ENCODE results near the gene TPCN2.

The TPCN2 gene

DNA sequence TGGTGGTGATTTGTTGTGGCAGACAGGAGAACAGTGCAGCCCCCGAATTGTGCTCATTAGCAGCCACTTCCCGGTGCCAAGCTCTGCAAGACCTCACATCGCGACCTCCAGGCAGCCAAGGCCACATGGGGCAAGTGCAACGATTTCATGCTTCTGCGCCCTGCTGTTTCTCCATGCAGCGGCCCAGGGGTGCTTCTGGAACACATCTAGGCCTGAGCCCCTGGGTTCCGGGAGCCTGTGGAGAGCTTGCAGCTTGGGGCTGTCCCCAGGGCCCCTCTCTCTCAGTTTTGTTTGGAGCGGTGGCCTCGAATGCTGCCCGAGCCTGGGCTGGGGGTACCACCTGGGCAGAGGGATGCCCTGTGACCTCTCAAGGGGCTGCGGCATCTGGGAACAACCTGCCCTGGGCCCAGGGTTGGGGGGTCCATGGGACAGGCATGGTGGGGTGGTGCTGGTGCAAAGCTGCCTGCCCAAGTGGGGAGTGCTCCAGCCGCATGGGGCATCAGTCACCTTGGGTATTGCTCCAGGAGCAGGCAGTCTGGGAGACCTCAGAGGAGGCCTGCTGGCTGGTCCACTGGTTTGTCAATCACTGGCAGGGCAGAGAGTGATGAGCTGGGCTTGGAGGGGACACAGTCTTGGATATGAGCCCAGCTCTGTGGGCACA, 51.9 kb downstream of the TPCN2 start:
- DNase-seq: no peak

DNA sequence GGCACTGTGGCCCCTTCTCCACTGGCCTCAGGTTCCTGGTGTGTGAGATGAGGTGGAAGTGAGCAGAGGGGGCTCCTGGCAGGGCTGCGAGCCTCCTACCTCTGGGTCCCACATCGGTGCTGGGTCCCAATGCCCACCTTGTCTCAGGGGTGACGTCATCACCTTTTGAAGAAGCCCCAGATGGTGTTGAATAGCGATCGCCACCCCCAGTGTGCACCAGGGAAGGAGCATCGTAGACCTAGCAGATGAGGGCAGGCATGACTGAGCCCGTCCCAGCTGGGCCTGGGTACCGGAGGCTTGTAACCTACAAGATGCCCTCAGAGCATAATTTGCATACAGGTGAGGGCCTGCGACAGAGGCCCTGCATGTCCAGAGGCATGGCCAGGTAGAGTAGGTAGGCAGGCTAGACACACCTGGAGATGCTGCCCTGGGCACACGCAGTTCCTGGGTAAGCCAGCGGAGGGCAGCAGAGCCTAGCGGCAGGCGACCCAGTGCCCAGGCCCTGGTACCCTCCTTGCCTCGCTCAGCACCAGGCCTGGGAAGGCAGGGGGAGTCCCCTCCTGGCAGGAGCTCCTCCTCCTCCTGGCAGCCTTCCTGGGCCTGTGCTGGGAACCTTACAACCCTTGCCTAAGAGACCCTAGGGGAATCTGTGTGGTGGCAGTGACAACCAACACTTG, 52.5 kb downstream of the TPCN2 start:
- DNase-seq: no peak

GRCh38 chr11:69101792-69102695, 53.3 kb downstream of the TPCN2 start:
- no peak for DNase-seq

DNA sequence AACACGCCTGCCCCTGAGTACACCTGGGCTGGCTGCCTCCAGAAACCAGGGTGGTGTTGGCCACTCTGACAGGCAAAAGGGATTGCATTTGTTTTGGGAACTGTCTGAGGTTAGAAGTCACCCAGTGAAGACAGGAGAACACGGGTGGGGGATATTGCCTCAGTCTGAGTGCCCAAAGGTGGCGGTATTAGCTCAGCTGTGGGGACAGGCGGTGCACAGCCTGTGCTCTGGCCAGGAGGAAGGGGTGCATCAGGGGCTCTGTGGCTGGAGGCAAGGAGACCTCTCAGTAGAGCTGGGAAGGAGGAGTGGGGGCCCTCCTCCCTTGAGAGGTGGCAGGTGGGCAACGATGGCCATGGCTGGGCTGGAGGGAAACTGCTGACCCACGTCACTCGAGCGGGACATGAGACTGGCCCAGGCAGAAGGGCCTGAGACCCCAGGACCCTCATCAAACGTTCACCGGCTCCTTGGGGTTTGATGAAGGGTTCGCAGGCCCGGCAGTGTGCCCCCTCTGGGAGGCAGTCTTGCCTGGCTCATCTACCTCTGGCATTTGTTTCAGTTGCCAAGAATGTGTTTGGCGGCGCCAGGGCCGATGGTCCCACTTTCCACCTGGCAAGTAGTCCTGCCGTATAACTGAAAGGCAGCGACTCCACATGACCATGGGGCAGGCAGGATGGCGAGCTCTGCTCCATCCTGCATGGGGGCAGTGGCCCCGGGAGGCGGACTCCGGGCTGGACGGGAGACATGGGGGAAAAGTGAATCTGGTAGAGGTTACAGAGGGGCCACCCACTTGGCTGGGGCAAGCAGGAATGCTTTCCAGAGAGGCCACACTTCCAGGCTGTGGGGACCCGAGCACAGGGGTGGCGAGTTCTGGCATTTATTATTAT, 54.2 kb downstream of the TPCN2 start:
- no peak for DNase-seq

GRCh38 chr11:69104212-69104855, 55.6 kb downstream of the TPCN2 start:
- no peak for DNase-seq

- DNase-seq: no peak
These were observed 56.2 kb downstream of the TPCN2 start for GRCh38 chr11:69104856-69105395.

GRCh38 chr11:69105461-69106030, 56.8 kb downstream of the TPCN2 start:
- no peak for DNase-seq

DNA sequence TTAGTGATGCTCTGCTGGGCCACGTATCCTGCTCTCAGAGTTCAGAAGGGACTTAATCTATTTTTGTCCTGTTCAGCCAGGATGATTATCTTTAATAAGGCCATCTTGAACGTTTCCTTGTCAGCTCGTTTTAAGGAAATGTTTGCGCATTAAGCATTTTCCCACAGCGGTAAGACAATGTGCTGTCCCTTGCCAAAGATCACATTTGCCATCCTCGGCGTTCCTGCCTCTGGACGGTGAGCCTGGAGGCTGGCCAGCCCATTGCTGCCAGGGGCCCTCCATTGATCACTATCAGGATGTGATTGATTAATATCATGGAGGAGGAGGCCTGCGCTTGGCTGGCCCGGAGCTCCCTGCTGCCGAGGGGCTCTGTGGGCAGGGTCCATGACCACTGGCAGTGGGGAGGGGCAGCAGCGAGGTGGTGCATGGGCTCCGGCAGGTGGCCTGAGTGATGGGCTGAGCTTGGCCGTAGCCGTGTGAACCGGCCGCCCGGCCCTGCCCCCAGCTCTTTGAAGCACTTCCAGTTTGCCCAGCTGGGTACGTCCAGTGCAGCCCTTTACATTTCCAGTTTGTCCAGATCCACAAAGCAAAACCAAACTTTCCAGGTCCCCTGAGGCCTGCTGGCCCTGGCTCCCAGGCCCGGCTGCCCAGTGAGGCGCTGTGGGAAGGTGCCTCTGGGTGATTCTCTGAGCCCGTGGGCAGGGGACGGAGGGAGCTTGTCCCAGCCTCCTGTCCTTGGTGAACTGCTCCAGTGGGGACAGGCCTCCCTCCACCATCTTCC, 57.5 kb downstream of the TPCN2 start:
- no peak for DNase-seq

- no peak for DNase-seq
These were observed 58.7 kb downstream of the TPCN2 start for GRCh38 chr11:69107413-69107812.

DNA sequence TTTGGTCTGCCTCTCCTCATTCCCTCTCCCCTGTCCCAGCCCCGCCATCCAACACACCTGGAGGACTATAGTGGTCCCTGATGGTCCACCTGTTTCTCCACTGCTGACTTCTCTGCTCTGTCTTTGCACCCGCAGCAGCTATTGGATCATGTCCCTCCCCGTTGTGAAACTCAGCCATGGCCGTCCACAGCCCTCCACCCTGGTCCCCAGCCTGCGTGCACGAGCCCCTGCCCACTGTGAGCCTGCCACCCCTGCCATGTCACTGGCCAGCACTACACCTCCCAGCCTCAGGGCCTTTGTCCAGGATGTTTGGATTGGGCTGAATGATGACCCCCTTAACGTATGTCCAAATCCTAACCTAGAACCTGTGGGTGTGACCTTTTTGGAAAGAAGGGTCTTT, 59.3 kb downstream of the TPCN2 start:
- DNase-seq: no peak

- DNase-seq: no peak
These were observed 59.8 kb downstream of the TPCN2 start for GRCh38 chr11:69108559-69108958.

DNA sequence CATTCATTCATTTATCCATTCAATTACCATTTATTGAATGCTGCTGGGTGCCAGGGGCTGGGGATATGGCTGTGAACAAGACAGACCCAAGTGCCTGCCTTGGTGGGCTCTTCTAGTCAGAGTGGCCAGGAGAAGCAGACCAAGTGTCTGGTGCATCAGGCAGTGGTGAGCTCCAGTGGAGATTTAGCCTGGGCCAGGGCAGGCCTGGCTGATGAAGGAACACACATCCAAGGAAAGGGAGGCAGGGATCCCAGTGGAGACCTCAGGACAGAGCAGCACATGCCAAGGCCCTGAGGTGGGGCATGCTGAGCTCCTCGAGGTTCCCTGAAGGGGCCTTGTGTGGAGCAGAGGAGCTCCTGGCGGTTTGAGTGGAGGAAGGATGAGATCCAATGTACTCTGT, 60.4 kb downstream of the TPCN2 start:
- no peak for DNase-seq

DNA sequence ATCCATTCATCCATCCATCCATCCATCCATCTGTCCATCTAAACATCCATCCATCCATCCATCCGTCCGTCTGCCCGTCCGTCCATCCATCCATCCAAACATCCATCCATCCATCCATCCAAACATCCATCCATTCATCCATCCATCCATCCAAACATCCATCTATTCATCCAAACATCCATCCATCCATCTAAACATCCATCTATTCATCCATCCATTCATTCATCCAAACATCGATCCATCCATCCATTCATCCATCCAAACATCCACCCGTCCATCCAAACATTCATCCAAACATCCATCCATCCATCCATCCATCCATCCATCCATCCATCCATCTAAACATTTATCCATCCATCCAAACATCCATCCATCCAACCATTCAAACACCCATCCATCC, 61.7 kb downstream of the TPCN2 start:
- DNase-seq: no peak

DNA sequence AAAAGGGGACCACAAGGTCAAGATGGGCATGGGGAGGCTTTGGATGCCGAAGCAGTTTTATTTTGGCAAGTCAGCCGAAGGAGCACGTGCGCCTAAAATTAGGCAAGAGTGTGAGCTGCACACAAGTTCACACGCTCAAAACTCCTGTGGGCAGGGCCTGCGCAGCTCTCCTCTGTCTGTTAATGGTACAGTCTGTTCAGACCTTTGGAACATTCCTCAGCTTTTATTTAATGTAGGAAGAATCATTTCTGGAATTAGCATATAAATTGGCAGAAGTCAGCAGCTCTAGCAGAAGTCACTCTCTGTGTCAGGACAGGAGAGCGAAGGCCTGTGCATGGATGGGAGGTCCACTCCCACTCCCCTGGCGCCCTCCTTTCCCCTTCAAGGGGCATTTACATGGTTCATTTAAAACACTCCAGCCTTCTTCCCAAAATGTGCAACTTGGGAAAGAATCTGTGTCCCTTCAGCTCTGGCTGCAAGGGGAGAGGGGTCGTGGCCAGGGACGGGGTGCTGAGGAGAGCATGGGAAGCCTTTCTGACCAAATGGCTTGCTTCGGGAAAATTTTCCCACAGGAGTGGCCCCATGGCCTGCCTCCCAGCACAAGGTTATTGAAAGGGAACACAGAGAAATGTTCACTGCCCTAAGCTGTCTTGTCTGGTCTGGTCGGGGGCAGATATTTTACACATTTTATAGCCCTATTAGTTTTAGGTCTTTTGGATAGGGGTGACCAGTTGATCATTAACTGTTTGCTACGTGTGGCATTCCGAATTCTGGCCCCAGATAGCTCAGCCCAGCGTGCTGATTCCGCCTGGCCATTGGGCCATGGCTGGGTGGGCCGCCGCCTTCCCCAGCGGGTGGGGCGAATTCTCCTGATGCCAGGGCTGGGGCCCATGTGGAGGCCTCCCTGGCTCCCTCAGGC, 63.2 kb downstream of the TPCN2 start:
- no peak for DNase-seq

- no peak for DNase-seq
These were observed 64.5 kb downstream of the TPCN2 start for GRCh38 chr11:69113226-69113625.

DNA sequence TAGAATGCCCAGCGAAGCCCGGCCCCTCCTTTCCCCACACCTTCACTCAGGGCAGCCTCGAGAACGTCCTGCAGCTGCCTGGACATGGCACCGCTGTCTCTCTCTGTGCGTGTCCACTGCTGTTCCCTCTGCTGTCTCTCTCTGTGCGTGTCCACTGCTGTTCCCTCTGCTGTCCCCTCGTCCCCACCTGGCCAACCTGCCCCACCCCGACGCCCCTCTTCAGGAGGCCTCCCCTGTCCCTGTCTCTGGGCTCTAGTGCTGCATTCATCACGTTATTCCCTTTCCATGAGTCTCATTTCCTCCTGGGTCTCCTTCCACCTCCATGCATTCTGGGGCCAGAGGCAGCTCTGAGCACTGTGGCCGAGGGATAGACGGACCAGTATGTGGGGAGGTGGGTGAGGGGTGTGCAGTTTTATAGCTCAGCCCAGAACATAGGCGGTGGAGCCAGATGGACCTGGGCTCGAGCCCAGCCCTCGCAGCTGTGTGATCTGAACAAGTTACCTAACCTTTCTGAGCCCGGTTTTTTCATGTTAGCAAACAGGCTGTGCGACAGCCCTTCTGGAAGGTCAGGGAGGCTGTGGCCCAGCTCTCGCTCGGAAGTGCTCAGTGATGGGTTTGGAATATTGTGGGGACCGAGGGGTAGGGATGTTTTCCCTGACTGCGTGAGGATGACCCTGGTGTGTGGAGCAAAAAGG, 65.1 kb downstream of the TPCN2 start:
- no peak for DNase-seq

- no peak for DNase-seq
These were observed 65.6 kb downstream of the TPCN2 start for GRCh38 chr11:69114362-69114761.

DNA sequence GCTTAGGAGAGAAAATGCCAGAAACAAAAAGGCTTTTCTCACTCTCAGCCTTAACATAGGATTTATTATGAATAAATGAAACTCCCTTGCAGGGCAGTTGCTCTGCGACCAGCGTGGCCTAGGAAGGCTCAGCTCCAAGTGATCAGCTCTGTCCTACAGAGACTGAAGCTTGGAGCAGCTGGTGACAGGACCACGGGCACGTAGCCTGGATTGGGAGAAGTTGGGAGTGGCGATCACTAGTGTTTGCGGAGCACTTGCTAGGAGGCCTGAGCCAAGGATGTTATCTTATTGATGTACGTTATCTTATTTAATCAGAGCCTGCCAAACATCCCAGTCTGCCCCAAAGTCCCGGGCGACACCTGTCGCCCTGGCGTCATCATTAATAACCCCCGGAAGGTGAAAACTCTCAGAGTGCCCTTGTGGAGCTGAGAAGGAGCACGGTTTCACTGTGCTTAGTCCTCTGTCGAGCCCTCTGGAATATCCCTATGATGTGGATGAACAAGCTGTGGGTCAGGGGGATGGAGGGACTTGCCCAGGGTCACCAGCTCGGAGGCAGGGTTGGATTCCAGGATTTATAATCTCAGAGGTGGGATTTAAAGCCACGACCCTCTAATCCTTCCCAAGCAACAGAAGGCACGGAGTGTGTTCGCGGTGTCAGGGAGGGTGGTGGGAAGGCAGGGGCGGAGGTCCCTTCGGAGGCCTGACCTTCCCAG, 66.2 kb downstream of the TPCN2 start:
- DNase-seq: no peak

Measured in SIG-M5 (cell line).